ENCODE data around the gene ADAM15.

GRCh38 chr1:155075535-155075934 lies 24.4 kb downstream of the ADAM15 start:
- TF ChIP-seq, protein P1, sequence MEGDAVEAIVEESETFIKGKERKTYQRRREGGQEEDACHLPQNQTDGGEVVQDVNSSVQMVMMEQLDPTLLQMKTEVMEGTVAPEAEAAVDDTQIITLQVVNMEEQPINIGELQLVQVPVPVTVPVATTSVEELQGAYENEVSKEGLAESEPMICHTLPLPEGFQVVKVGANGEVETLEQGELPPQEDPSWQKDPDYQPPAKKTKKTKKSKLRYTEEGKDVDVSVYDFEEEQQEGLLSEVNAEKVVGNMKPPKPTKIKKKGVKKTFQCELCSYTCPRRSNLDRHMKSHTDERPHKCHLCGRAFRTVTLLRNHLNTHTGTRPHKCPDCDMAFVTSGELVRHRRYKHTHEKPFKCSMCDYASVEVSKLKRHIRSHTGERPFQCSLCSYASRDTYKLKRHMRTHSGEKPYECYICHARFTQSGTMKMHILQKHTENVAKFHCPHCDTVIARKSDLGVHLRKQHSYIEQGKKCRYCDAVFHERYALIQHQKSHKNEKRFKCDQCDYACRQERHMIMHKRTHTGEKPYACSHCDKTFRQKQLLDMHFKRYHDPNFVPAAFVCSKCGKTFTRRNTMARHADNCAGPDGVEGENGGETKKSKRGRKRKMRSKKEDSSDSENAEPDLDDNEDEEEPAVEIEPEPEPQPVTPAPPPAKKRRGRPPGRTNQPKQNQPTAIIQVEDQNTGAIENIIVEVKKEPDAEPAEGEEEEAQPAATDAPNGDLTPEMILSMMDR (IDR thresholded peaks at IDR 0.05; ENCODE audit: insufficient read depth, low read length, poor library complexity, severe bottlenecking): no peak
- no peak for TF ChIP-seq EZH2phosphoT487 (conservative IDR thresholded peaks at IDR 0.05; ENCODE audit: low read length)
